ENCODE results near the gene DYNLT5.

DNA sequence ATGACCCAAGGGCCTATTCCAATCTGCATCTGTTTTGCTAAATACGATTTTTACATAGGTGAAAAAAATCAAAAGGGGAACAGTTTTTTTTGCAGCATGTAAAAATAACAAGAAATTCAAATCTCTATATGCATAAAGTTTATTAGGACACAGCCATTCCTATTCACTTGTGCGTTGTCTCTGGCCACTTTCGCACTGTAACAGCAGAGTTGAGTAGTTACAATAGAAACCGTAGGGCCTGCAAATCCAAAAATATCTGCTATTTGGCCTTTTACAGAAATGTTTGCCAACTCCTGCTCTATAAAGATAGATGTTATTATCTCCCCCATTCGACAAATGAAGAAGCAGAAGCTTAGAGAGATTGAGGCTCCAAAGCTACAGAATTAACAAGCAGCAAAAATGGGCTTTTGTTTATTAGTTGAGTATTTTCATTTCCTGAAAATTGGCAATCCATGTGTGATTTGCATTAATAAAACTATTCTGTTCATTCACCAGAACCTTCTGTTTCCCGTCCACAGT, 5.5 kb downstream of the DYNLT5 start:
- TF ChIP-seq, protein P1, sequence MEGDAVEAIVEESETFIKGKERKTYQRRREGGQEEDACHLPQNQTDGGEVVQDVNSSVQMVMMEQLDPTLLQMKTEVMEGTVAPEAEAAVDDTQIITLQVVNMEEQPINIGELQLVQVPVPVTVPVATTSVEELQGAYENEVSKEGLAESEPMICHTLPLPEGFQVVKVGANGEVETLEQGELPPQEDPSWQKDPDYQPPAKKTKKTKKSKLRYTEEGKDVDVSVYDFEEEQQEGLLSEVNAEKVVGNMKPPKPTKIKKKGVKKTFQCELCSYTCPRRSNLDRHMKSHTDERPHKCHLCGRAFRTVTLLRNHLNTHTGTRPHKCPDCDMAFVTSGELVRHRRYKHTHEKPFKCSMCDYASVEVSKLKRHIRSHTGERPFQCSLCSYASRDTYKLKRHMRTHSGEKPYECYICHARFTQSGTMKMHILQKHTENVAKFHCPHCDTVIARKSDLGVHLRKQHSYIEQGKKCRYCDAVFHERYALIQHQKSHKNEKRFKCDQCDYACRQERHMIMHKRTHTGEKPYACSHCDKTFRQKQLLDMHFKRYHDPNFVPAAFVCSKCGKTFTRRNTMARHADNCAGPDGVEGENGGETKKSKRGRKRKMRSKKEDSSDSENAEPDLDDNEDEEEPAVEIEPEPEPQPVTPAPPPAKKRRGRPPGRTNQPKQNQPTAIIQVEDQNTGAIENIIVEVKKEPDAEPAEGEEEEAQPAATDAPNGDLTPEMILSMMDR (IDR thresholded peaks at IDR 0.05): no peak
- no peak for TF ChIP-seq POLR2A (IDR thresholded peaks at IDR 0.05)
- TF ChIP-seq EP300 (IDR thresholded peaks at IDR 0.05): no peak
